22Rv1 (cell line): ENCODE data around the gene CHST8.

Source experiments
- CTCF ChIP-seq: fragments of 450-650 bp; IDR thresholded peaks from 2 replicates; pipeline ENCODE4 v1.5.1; 2017; ENCODE audit warnings: mild to moderate bottlenecking
- ZFX ChIP-seq: fragments of 450-650 bp; IDR thresholded peaks from 2 replicates; pipeline ENCODE4 v1.6.1; 2017; ENCODE audit warnings: antibody characterized with exemption, borderline replicate concordance

GRCh38 chr19:33751436-33751770 is 129.7 kb downstream of the CHST8 start:
- TF ChIP-seq CTCF (no peak), ZFX (no peak)
